Keratinocyte (primary cell): ENCODE results near the gene DRP2.

Experiments
- EZH2 ChIP-seq: IDR thresholded peaks from one replicate; pipeline ENCODE4 v1.6.1; 2012; ENCODE audit warnings: inconsistent platforms, mild to moderate bottlenecking, low read length, moderate library complexity
- TF ChIP-seq, protein P1 (sequence below), 3 experiments: IDR thresholded peaks in 1 of 3; conservative IDR thresholded peaks in 1 of 3; optimal IDR thresholded peaks in 1 of 3; 2 replicates in 2 of 3; 3 replicates in 1 of 3; pipeline versions ENCODE3 to v1.5.1; 2011; ENCODE audit warnings: low read length in 3 of 3, mild to moderate bottlenecking in 3 of 3, moderate library complexity in 2 of 3, control low read depth in 1 of 3, inconsistent platforms in 1 of 3; ENCODE audit not compliant: insufficient read depth in 2 of 3; ENCODE audit errors: extremely low read depth in 1 of 3

GRCh38 chrX:101203761-101204351, 15.7 kb upstream of the DRP2 start:
- no peak for TF ChIP-seq EZH2
- TF ChIP-seq, protein P1, sequence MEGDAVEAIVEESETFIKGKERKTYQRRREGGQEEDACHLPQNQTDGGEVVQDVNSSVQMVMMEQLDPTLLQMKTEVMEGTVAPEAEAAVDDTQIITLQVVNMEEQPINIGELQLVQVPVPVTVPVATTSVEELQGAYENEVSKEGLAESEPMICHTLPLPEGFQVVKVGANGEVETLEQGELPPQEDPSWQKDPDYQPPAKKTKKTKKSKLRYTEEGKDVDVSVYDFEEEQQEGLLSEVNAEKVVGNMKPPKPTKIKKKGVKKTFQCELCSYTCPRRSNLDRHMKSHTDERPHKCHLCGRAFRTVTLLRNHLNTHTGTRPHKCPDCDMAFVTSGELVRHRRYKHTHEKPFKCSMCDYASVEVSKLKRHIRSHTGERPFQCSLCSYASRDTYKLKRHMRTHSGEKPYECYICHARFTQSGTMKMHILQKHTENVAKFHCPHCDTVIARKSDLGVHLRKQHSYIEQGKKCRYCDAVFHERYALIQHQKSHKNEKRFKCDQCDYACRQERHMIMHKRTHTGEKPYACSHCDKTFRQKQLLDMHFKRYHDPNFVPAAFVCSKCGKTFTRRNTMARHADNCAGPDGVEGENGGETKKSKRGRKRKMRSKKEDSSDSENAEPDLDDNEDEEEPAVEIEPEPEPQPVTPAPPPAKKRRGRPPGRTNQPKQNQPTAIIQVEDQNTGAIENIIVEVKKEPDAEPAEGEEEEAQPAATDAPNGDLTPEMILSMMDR (optimal IDR thresholded peaks at IDR 0.05 in 1 of 3, IDR thresholded peaks at IDR 0.05 in 1 of 3, conservative IDR thresholded peaks at IDR 0.05 in 1 of 3; ENCODE audit: extremely low read depth in 1 of 3, insufficient read depth in 2 of 3, low read length in 3 of 3), result no peak
